ENCODE results near the gene ROPN1L.
"Not testable (repeated sequence)": the region's sequence is repeated elsewhere in the genome, so short reads cannot be mapped to it uniquely, and the experiment has no call there.

The ROPN1L gene

GRCh38 chr5:10511741-10512640, 70.3 kb downstream of the ROPN1L start:
- no peaks in the 10 kb centered on the region for H3K9me3 ChIP-seq (ENCODE audit: insufficient read depth, low read length)
- no peak overlapping the region for H2AFZ ChIP-seq (ENCODE audit: low read depth, low read length, severe bottlenecking)
- H3K9ac ChIP-seq (ENCODE audit: low read length), result no peak overlapping the region
- TF ChIP-seq EZH2phosphoT487 (conservative IDR thresholded peaks at IDR 0.05; ENCODE audit: low read length), result no peak
- no peak for TF ChIP-seq CTCF (IDR thresholded peaks at IDR 0.05; ENCODE audit: insufficient read depth, low read length, poor library complexity, severe bottlenecking)
- H3F3A ChIP-seq (ENCODE audit: insufficient read depth), result no peaks in the 10 kb centered on the region
- H3K4me2 ChIP-seq (ENCODE audit: low read depth, low read length, poor library complexity, severe bottlenecking), result no peak overlapping the region
- H3K4me3 ChIP-seq (ENCODE audit: insufficient read depth, low read length, poor library complexity, severe bottlenecking), result no peak overlapping the region
- no peaks in the 10 kb centered on the region for H3K27me3 ChIP-seq (ENCODE audit: low read length)
- H3K27ac ChIP-seq (ENCODE audit: low read depth, low read length), result no peak overlapping the region
- no peaks in the 10 kb centered on the region for H3K9me2 ChIP-seq (replicated peaks; ENCODE audit: insufficient read depth, low read length)
- H3K79me2 ChIP-seq (ENCODE audit: insufficient read depth, low read length), result no peaks in the 10 kb centered on the region
- no peaks in the 10 kb centered on the region for H4K20me1 ChIP-seq (ENCODE audit: low read depth, low read length)
- H3K36me3 ChIP-seq (ENCODE audit: low read length), result no peaks in the 10 kb centered on the region

- Histone ChIP-seq H3F3A (ENCODE audit: insufficient read depth) (no peaks in the 10 kb centered on the region), H3K9ac (ENCODE audit: low read length) (no peak overlapping the region), H3K27me3 (ENCODE audit: low read length) (no peaks in the 10 kb centered on the region), H3K27ac (ENCODE audit: low read depth, low read length) (no peak overlapping the region), H2AFZ (ENCODE audit: low read depth, low read length, severe bottlenecking) (no peak overlapping the region), H3K79me2 (ENCODE audit: insufficient read depth, low read length) (no peaks in the 10 kb centered on the region), H3K36me3 (ENCODE audit: low read length) (no peaks in the 10 kb centered on the region), H4K20me1 (ENCODE audit: low read depth, low read length) (no peaks in the 10 kb centered on the region), H3K4me3 (ENCODE audit: insufficient read depth, low read length, poor library complexity, severe bottlenecking) (no peak overlapping the region), H3K9me2 (replicated peaks; ENCODE audit: insufficient read depth, low read length) (no peaks in the 10 kb centered on the region), H3K4me2 (ENCODE audit: low read depth, low read length, poor library complexity, severe bottlenecking) (no peak overlapping the region), H3K9me3 (ENCODE audit: insufficient read depth, low read length) (no peaks in the 10 kb centered on the region)
- TF ChIP-seq CTCF (IDR thresholded peaks at IDR 0.05; ENCODE audit: insufficient read depth, low read length, poor library complexity, severe bottlenecking) (no peak), EZH2phosphoT487 (conservative IDR thresholded peaks at IDR 0.05; ENCODE audit: low read length) (no peak)
These were observed 72.1 kb downstream of the ROPN1L start for GRCh38 chr5:10513501-10514442.

GRCh38 chr5:10514572-10514971, 72.9 kb downstream of the ROPN1L start:
- H3K36me3 ChIP-seq (ENCODE audit: low read length); H3K9me3 ChIP-seq (ENCODE audit: insufficient read depth, low read length); H3K9me2 ChIP-seq (replicated peaks; ENCODE audit: insufficient read depth, low read length); H3K4me2 ChIP-seq (ENCODE audit: low read depth, low read length, poor library complexity, severe bottlenecking); H3K9ac ChIP-seq (ENCODE audit: low read length); H4K20me1 ChIP-seq (ENCODE audit: low read depth, low read length); H3K79me2 ChIP-seq (ENCODE audit: insufficient read depth, low read length); H3K27me3 ChIP-seq (ENCODE audit: low read length); H3F3A ChIP-seq (ENCODE audit: insufficient read depth); H3K4me3 ChIP-seq (ENCODE audit: insufficient read depth, low read length, poor library complexity, severe bottlenecking); H3K27ac ChIP-seq (ENCODE audit: low read depth, low read length); H2AFZ ChIP-seq (ENCODE audit: low read depth, low read length, severe bottlenecking): not testable (repeated sequence)
